Nephron (organoid): ENCODE measurements around the gene PFDN4.
"Not testable (repeated sequence)": the region's sequence is repeated elsewhere in the genome, so short reads cannot be mapped to it uniquely, and the experiment has no call there.

Source experiments
- H3K27ac Mint-ChIP-seq, 3 experiments: 2 replicates each; pipeline ENCODE4 v1.8.0; 2020; ENCODE audit warnings: mixed read lengths in 3 of 3, mild to moderate bottlenecking in 2 of 3, moderate library complexity in 1 of 3
- H3K27me3 Mint-ChIP-seq: 2 replicates; pipeline ENCODE4 v1.8.0; 2021; ENCODE audit warnings: low read depth, mild to moderate bottlenecking, moderate library complexity, mixed read lengths
- H3K36me3 Mint-ChIP-seq: 2 replicates; pipeline ENCODE4 v1.8.0; 2020; ENCODE audit warnings: low read depth, mixed read lengths
- H3K4me1 Mint-ChIP-seq: 2 replicates; pipeline ENCODE4 v1.8.0; 2020; ENCODE audit warnings: mixed read lengths
- H3K4me3 Mint-ChIP-seq, 3 experiments: 2 replicates each; pipeline ENCODE4 v1.8.0; 2020; ENCODE audit warnings: mild to moderate bottlenecking in 3 of 3, mixed read lengths in 3 of 3, moderate library complexity in 2 of 3
- H3K9me3 Mint-ChIP-seq: 2 replicates; pipeline ENCODE4 v1.8.0; 2020; ENCODE audit warnings: mixed read lengths
- TF ChIP-seq, protein P1 (sequence below), 3 experiments: fragments of 200-600 bp; sonication (generic); IDR thresholded peaks; one replicate each; pipeline ENCODE4 v1.5.0; 2021; ENCODE audit warnings: antibody characterized with exemption in 3 of 3; ENCODE audit not compliant: unreplicated experiment in 3 of 3

PFDN4 gene

GRCh38 chr20:54221353-54221752 lies 13.5 kb downstream of the PFDN4 start:
- Mint-ChIP-seq H3K4me1 (peaks cover 28% of the 10 kb centered on the region), H3K9me3 (no peaks in the 10 kb centered on the region), H3K27ac (peak overlapping the region in 2 of 3 experiments; percentile 18 to 28), H3K27me3 (peaks cover 3% of the 10 kb centered on the region), H3K36me3 (peaks cover 13% of the 10 kb centered on the region), H3K4me3 (no peak overlapping the region)
- TF ChIP-seq, protein P1, sequence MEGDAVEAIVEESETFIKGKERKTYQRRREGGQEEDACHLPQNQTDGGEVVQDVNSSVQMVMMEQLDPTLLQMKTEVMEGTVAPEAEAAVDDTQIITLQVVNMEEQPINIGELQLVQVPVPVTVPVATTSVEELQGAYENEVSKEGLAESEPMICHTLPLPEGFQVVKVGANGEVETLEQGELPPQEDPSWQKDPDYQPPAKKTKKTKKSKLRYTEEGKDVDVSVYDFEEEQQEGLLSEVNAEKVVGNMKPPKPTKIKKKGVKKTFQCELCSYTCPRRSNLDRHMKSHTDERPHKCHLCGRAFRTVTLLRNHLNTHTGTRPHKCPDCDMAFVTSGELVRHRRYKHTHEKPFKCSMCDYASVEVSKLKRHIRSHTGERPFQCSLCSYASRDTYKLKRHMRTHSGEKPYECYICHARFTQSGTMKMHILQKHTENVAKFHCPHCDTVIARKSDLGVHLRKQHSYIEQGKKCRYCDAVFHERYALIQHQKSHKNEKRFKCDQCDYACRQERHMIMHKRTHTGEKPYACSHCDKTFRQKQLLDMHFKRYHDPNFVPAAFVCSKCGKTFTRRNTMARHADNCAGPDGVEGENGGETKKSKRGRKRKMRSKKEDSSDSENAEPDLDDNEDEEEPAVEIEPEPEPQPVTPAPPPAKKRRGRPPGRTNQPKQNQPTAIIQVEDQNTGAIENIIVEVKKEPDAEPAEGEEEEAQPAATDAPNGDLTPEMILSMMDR (IDR thresholded peaks at IDR 0.05; ENCODE audit: unreplicated experiment in 3 of 3): no peak

DNA sequence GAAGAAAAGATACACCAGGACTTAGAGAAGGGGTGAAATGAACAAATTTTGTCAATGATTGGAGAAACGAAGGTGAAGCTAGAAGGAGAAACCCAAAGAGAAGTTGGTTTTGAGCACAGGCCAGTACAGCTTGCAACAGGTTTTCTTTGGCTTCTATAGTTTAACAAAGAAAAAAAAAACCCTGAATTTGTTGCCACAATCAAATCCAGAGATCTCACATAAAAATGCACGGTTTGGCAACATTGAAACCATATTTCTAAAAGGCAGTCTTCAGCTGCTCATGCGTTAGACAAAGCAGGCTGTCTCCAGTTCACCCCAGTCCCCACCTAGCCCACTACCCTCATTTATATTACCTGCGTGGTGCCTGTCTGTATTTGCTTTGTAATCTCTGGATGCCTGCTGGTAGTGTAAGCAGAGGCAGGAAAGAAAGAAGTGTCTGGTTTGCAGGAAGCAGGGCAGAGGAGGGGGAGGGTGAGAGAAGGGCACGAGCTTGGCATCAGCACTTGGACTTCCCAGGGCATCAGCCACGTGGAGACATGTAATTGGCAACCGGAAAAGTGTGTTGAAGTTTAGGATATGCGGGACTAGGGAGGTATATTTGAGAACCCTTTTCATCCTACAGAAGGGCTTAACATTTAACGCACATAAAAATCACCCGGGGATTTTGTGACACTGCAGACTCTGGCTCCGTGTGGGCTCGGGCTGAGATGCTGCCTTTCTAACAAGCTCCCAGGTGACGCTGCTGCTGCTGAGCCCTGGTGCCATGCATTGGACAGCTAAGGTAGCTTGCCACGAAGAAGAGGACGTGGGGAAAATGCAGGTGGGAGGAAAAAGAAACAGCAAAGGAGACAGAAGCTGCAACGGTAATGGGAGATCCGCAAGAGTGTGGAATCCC lies 14.4 kb downstream of the PFDN4 start:
- Mint-ChIP-seq H3K4me3 (no peak overlapping the region), H3K4me1 (peaks cover 23% of the 10 kb centered on the region), H3K27ac (peak overlapping the region in 2 of 3 experiments; percentile 28 to 61), H3K36me3 (peaks cover 7% of the 10 kb centered on the region), H3K9me3 (no peaks in the 10 kb centered on the region), H3K27me3 (peaks cover 3% of the 10 kb centered on the region)
- TF ChIP-seq, protein P1 (IDR thresholded peaks at IDR 0.05; ENCODE audit: unreplicated experiment in 3 of 3): no peak

DNA sequence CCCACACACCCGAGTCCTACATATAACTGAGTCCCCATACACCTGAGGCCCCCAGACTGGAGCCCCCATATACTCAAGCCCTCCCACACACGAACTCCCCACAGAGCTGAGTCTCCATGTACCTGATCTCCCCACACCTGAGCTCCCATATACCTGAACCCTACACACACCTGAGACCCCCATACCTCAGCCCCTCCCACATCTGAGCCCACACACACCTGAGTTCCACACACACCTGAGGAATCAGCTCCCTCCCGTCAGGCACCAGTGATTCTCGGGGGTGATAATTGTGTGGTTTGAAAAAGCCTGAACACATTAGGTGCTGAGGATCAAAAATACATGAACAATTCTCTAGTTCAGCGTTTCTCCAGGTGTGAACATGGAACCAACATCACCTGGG lies 15.4 kb downstream of the PFDN4 start:
- Mint-ChIP-seq H3K27me3 (peaks cover 3% of the 10 kb centered on the region), H3K4me3 (no peak overlapping the region), H3K9me3 (no peaks in the 10 kb centered on the region), H3K27ac (no peak overlapping the region), H3K36me3 (no peaks in the 10 kb centered on the region), H3K4me1 (peaks cover 20% of the 10 kb centered on the region)
- TF ChIP-seq, protein P1 (IDR thresholded peaks at IDR 0.05; ENCODE audit: unreplicated experiment in 3 of 3): no peak

- no peak overlapping the region for H3K4me3 Mint-ChIP-seq
- H3K4me1 Mint-ChIP-seq: peaks cover 16% of the 10 kb centered on the region
- no peaks in the 10 kb centered on the region for H3K36me3 Mint-ChIP-seq
- no peaks in the 10 kb centered on the region for H3K9me3 Mint-ChIP-seq
- TF ChIP-seq, protein P1 (IDR thresholded peaks at IDR 0.05; ENCODE audit: unreplicated experiment in 3 of 3): no peak
- H3K27me3 Mint-ChIP-seq: peaks cover 3% of the 10 kb centered on the region
- no peak overlapping the region for H3K27ac Mint-ChIP-seq
Observed at GRCh38 chr20:54223751-54224150, 15.9 kb downstream of the PFDN4 start.

- peaks cover 22% of the 10 kb centered on the region for H3K4me1 Mint-ChIP-seq
- not testable (repeated sequence) for H3K27me3 Mint-ChIP-seq, H3K9me3 Mint-ChIP-seq, H3K4me3 Mint-ChIP-seq, H3K36me3 Mint-ChIP-seq, H3K27ac Mint-ChIP-seq
Observed at GRCh38 chr20:54224642-54225041, 16.8 kb downstream of the PFDN4 start.

- peaks cover 3% of the 10 kb centered on the region for H3K27me3 Mint-ChIP-seq
Observed at GRCh38 chr20:54227241-54227640, 19.4 kb downstream of the PFDN4 start.

More at GRCh38 chr20:54227241-54227640, 19.4 kb downstream of the PFDN4 start:
- Mint-ChIP-seq H3K9me3 (peaks cover 6% of the 10 kb centered on the region), H3K4me1 (peaks cover 21% of the 10 kb centered on the region), H3K4me3 (no peak overlapping the region), H3K27ac (no peak overlapping the region), H3K36me3 (no peaks in the 10 kb centered on the region)
- TF ChIP-seq, protein P1 (IDR thresholded peaks at IDR 0.05; ENCODE audit: unreplicated experiment in 3 of 3): no peak
